CD8-positive, alpha-beta memory T cell (primary cell): ENCODE measurements around the gene MRPL53. TPM values are rescaled to one million over a fixed set of nuclear protein-coding genes. Genes with fewer than 3 reads are reported as not detected.

Experiments
- CTCF ChIA-PET: fragments of 350-600 bp; sonication (Branson Sonifier 250); formaldehyde crosslinking; loops from one replicate; lab custom pipeline; 2021; ENCODE audit warnings: antibody characterized with exemption; lab: Charles Lee
- POLR2A ChIA-PET: fragments of 350-600 bp; sonication (Branson Sonifier 250); formaldehyde crosslinking; loops from one replicate; lab custom pipeline; 2021; ENCODE audit warnings: antibody characterized with exemption; lab: Charles Lee
- DNase-seq, 5 donors: peaks; one replicate each; pipeline versions ENCODE4 v3.0.0 to v3.0.0-alpha.2; 2020 to 2022; ENCODE audit warnings: mixed read lengths in 1 of 5
- H3K27ac ChIP-seq: one replicate; pipeline ENCODE4 v1.7.0; 2013; ENCODE audit warnings: low read depth, mild to moderate bottlenecking, low read length, moderate library complexity
- H3K27me3 ChIP-seq: 2 replicates; pipeline ENCODE4 v1.7.0; 2013; ENCODE audit warnings: low read length, mild to moderate bottlenecking; ENCODE audit not compliant: insufficient read depth, poor library complexity, severe bottlenecking
- H3K36me3 ChIP-seq: 2 replicates; pipeline ENCODE4 v1.7.0; 2013; ENCODE audit warnings: mild to moderate bottlenecking, low read length, moderate library complexity; ENCODE audit not compliant: insufficient read depth
- H3K4me1 ChIP-seq: 2 replicates; pipeline ENCODE4 v1.7.0; 2013; ENCODE audit warnings: mild to moderate bottlenecking, low read length, moderate library complexity; ENCODE audit not compliant: insufficient read depth
- H3K4me3 ChIP-seq: 2 replicates; pipeline ENCODE4 v1.7.0; 2013; ENCODE audit warnings: mild to moderate bottlenecking, low read length
- H3K9me3 ChIP-seq: 2 replicates; pipeline ENCODE4 v1.7.0; 2013; ENCODE audit warnings: mild to moderate bottlenecking, low read length
- H3K27ac Mint-ChIP-seq, 8 donors: one replicate each; pipeline ENCODE4 v1.8.0; 2020 to 2021; ENCODE audit warnings: mixed read lengths in 8 of 8, mild to moderate bottlenecking in 6 of 8, inconsistent platforms in 3 of 8, moderate library complexity in 3 of 8
- H3K27me3 Mint-ChIP-seq, 2 donors: one replicate each; pipeline ENCODE4 v1.8.0; 2020 to 2021; ENCODE audit warnings: mixed read lengths in 2 of 2, mild to moderate bottlenecking in 1 of 2, moderate library complexity in 1 of 2
- H3K36me3 Mint-ChIP-seq, 3 donors: one replicate each; pipeline ENCODE4 v1.8.0; 2020 to 2021; ENCODE audit warnings: mixed read lengths in 3 of 3, inconsistent platforms in 1 of 3, mild to moderate bottlenecking in 1 of 3
- H3K4me1 Mint-ChIP-seq, 3 donors: one replicate each; pipeline ENCODE4 v1.8.0; 2020 to 2021; ENCODE audit warnings: mixed read lengths in 3 of 3, inconsistent platforms in 1 of 3, mild to moderate bottlenecking in 1 of 3
- H3K4me3 Mint-ChIP-seq, 7 donors: one replicate each; pipeline ENCODE4 v1.8.0; 2020 to 2021; ENCODE audit warnings: mixed read lengths in 7 of 7, mild to moderate bottlenecking in 6 of 7, moderate library complexity in 4 of 7, inconsistent platforms in 2 of 7
- H3K9me3 Mint-ChIP-seq, 5 donors: one replicate each; pipeline ENCODE4 v1.8.0; 2020 to 2022; ENCODE audit warnings: mixed read lengths in 5 of 5, mild to moderate bottlenecking in 3 of 5, moderate library complexity in 2 of 5, inconsistent platforms in 1 of 5
- polyA plus RNA-seq: library from polyadenylated mRNA; unstranded; fragments of 300-500 nt; fragmentation: Illumina TruSeq; gene quantifications from one replicate; pipeline ENCODE4 v1.2.3, GENCODE V29; 2021
- total RNA-seq, 2 experiments: library from RNA; stranded (reverse); gene quantifications; one replicate each; pipeline ENCODE4 v1.2.3, GENCODE V29; 2021

Gene MRPL53
- total and polyA plus RNA-seq, 3 experiments from 2014 or later, result 108 to 118 (median 115) TPM

DNA sequence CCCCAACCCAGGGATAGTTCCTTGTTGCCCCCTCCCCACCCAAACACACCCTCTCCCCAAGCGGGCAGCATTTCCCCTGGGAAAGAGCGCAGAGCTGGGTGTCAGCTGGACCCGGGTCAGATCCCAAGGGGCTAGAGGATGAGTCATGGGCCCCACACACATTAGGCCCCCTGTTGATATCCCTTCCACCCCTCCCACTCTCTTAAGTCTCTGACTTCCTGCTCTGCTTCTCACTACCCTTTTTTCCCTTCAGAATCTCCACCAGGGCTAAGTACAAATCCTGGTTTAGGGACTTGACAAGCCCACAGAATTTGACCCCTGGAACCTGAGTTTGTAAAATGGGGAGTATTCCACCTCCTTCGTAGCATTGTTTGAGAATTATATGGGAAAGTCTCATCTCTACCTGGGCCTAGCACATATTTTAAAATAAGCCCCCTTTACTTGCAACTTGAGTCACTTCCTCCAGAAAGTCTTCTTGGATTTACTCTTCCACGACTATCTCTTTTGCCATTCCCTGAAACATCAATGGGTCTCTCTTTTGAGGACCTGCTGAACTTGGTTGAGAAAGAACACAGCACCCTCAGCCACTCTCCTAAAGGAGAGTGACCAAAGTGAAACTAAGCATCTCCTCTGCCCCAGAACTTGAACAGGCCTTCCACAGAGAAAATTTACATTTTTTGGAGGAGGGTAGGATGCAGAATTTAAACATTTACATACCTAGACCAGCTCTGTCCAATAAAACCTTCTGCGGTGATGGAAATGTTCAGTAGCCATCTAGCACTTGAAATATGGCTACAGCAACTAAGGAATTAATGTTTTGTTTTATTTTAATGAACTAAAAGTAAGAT, 35.4 kb downstream of the MRPL53 start:
- Histone ChIP-seq H3K9me3 (no peaks in the 10 kb centered on the region), H3K27me3 (peaks cover 17% of the 10 kb centered on the region), H3K27ac (no peak overlapping the region), H3K36me3 (no peaks in the 10 kb centered on the region), H3K4me3 (no peak overlapping the region), H3K4me1 (peaks cover 8% of the 10 kb centered on the region)
- ChIA-PET POLR2A (no interaction called here), CTCF (no interaction called here)
- Mint-ChIP-seq H3K4me3 (no peak overlapping the region), H3K27ac (peak overlapping the region in 1 of 8 donors; percentile 35), H3K4me1 (peaks cover 2 to 16% (median 4%) of the 10 kb centered on the region in 3 donors), H3K9me3 (no peaks in the 10 kb centered on the region), H3K27me3 (peaks cover 9 to 18% of the 10 kb centered on the region in 2 donors), H3K36me3 (no peaks in the 10 kb centered on the region)
- DNase-seq, result no peak

DNA sequence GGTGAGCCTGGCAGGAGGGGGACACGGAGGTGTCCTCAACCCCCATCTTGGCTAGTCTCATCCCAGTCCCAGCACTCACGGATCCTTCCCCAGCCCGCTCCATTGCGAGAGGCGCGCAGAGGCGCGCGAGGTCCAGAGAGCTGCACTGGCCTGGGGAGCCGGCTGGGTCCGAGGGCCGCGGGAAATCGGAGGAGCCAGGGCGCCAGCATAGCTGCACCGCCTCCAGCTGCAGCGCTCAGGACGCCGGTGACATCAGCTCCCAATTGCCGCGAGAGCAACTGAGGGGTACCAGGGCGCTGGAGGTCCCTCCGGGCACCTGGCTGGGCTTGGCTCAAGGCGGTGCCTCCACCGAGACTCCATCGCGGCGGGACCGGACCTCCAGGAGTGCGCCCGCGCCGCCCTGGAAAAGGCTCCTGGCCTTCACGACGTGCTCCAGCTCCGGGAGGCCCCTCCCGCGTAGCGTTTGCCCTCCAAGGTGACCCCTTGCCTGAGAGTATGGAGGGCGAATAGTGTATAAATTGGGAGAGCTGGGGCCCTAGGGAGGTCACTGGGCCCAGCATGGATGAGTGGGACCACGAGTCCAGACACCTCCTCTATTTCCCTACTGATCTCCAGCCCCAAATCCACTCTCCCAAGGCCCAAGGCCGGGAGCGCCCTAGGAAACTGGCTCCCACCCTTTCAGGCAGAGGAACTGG, 36.2 kb downstream of the MRPL53 start:
- POLR2A ChIA-PET, result no interaction called here
- Mint-ChIP-seq H3K4me3 (no peak overlapping the region), H3K27me3 (peaks cover 9 to 16% of the 10 kb centered on the region in 2 donors), H3K9me3 (no peaks in the 10 kb centered on the region), H3K4me1 (peaks cover 1 to 12% (median 4%) of the 10 kb centered on the region in 3 donors), H3K36me3 (no peaks in the 10 kb centered on the region), H3K27ac (peak overlapping the region in 1 of 8 donors; percentile 94)
- DNase-seq, result no peak
- Histone ChIP-seq H3K27me3 (peaks cover 9% of the 10 kb centered on the region), H3K27ac (no peak overlapping the region), H3K4me3 (no peak overlapping the region), H3K4me1 (peaks cover 8% of the 10 kb centered on the region), H3K36me3 (no peaks in the 10 kb centered on the region), H3K9me3 (no peaks in the 10 kb centered on the region)
- CTCF ChIA-PET, result interaction anchor here (0.6 kb wide), 1 partner anchor 295 kb away, joined by 3 read pairs; no protein-coding TSS in a partner anchor

DNA sequence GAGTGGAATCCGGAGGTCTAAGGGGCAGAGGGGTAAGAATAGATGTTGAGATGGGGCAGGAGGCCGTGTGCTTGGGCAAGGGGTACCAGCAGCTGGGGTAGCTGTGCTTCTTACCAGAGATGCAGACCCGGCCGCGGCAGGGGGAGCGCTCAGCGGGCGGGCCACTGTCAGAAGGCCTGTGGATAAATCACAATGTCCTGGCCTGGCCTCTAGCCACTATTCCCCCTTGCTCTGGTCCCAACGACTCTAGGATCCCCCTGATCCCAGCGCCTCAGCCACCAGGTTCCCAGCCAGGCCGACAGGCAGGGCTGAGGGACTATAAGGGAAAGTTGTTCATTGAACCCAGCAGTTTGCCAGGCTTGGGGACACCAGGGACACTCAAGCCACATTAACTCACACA, 42.0 kb downstream of the MRPL53 start:
- no peaks in the 10 kb centered on the region for H3K36me3 ChIP-seq
- no peaks in the 10 kb centered on the region for H3K9me3 ChIP-seq
- no peaks in the 10 kb centered on the region for H3K27me3 ChIP-seq
- CTCF ChIA-PET, result interaction anchor here (2.3 kb wide), 1 partner anchor 39 kb away, joined by 5 read pairs; no protein-coding TSS in a partner anchor
- Mint-ChIP-seq H3K36me3 (peaks cover 0 to 9% (median 2%) of the 10 kb centered on the region in 3 donors), H3K27me3 (no peaks in the 10 kb centered on the region), H3K27ac (no peak overlapping the region), H3K4me1 (no peaks in the 10 kb centered on the region), H3K9me3 (no peaks in the 10 kb centered on the region), H3K4me3 (no peak overlapping the region)
- H3K27ac ChIP-seq, result no peak overlapping the region
- H3K4me1 ChIP-seq, result no peaks in the 10 kb centered on the region
- DNase-seq, result no peak
- no peak overlapping the region for H3K4me3 ChIP-seq
- POLR2A ChIA-PET, result no interaction called here

DNA sequence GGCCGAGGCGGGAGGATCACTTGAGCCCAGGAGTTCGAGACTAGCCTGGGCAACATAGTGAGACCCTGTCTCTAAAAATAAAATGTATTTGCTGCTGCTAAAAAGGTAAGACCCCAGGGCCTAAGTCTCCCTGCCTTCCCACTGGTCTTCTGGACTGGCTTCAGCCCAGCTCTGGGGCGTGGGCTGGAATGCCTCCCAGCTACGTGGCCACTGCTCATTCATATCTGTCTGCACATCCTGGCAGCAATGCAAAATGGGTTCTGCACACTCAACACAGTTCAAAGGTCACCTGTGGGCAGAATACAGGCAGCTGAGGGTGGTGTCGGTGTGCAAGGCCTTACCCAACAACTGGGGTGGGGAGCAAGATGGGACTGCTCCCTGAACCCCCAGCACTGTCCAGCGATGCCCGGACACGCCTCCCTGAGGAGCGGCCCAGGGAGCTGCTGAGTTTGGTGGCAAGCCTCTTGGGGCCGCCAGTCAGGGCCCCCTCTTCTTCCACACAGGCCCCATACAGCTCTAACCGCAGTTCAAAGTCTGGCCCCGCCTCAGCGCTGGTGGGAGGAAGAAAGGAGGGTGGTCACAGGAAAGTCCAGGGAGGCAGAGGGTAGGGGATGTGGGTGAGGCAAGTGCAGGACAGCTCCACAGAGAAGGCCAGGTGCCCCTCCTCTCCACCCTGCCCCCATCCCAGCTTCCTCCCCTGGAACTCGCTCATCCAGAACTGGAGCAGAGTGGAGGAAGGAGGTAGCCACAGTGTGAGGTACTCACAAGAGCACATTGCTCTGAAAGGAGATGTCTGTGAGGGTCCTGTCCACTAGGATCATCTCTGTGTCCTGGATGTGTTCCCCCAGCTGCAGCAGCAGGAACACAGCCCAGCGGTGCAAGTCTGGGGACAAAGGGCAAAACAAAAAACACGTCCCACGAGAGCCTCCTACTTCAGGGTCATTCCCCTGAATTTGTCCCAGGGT, 42.7 kb downstream of the MRPL53 start:
- Mint-ChIP-seq H3K27ac (peak overlapping the region in 1 of 8 donors; percentile 29), H3K9me3 (no peaks in the 10 kb centered on the region), H3K36me3 (peaks cover 0 to 17% (median 2%) of the 10 kb centered on the region in 3 donors), H3K4me1 (no peaks in the 10 kb centered on the region), H3K27me3 (no peaks in the 10 kb centered on the region), H3K4me3 (no peak overlapping the region)
- POLR2A ChIA-PET, result no interaction called here
- Histone ChIP-seq H3K27me3 (no peaks in the 10 kb centered on the region), H3K4me3 (no peak overlapping the region), H3K4me1 (no peaks in the 10 kb centered on the region), H3K27ac (no peak overlapping the region), H3K36me3 (no peaks in the 10 kb centered on the region), H3K9me3 (no peaks in the 10 kb centered on the region)
- DNase-seq, result no peak
- CTCF ChIA-PET, result interaction anchor here (2.3 kb wide), 1 partner anchor 38 kb away, joined by 5 read pairs; no protein-coding TSS in a partner anchor

DNA sequence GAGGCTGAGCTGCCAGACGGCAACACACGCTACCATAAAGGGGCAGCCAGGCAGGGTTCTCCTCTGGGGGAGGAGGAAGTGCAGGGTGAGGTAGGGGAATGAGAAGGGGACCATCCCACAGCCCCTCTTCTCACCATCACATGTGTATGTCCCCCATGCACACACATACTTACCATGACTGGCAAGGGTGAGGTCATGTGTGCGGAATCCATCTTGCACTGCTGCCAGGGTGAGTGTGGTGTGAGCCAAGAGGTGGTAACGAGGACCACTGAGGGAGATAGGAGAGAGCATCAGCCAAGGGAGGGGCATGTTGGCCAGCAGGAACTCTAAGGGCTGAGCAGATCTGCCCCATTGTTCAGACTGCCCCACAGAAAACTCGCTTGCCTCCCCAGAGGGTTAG, 43.8 kb downstream of the MRPL53 start:
- POLR2A ChIA-PET, result no interaction called here
- H3K9me3 ChIP-seq, result no peaks in the 10 kb centered on the region
- peaks cover 0 to 19% (median 2%) of the 10 kb centered on the region in 3 donors for H3K36me3 Mint-ChIP-seq
- no peak overlapping the region for H3K4me3 ChIP-seq
- no peaks in the 10 kb centered on the region for H3K4me1 ChIP-seq
- peak overlapping the region in 1 of 7 donors; percentile 34 for H3K4me3 Mint-ChIP-seq
- no peaks in the 10 kb centered on the region for H3K27me3 ChIP-seq
- H3K27me3 Mint-ChIP-seq, result no peaks in the 10 kb centered on the region
- DNase-seq, result no peak
- peak overlapping the region in 4 of 8 donors; percentile 8 to 48 (median 20) for H3K27ac Mint-ChIP-seq
- peaks cover 0 to under 1% (median 0%) of the 10 kb centered on the region in 3 donors for H3K4me1 Mint-ChIP-seq
- no peak overlapping the region for H3K27ac ChIP-seq
- no peaks in the 10 kb centered on the region for H3K9me3 Mint-ChIP-seq
- CTCF ChIA-PET, result interaction anchor here (2.3 kb wide), 1 partner anchor 37 kb away, joined by 5 read pairs; no protein-coding TSS in a partner anchor
- no peaks in the 10 kb centered on the region for H3K36me3 ChIP-seq

DNA sequence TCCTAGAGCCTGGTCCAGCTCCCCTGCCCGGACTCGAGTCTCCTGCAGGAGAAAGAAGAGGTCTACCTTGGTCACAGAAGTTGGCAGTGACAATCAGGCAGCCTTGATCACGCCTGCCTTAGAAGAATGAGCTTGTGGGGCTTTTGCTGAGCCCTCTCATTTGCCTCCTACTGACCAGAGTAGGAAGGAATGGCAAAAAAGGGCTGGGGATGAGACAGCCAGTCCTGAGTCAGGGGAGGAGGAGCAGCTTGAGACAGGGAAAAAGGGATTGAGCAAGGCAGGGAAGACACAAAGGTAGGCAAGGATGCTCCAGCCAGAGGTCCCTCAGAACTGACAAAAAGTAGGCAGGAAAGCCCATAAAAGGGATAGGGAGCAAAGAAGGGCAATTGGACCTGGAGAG, 44.9 kb downstream of the MRPL53 start:
- Histone ChIP-seq H3K4me3 (no peak overlapping the region), H3K27ac (no peak overlapping the region), H3K4me1 (no peaks in the 10 kb centered on the region), H3K9me3 (no peaks in the 10 kb centered on the region), H3K27me3 (no peaks in the 10 kb centered on the region), H3K36me3 (no peaks in the 10 kb centered on the region)
- no peaks in the 10 kb centered on the region for H3K9me3 Mint-ChIP-seq
- H3K4me1 Mint-ChIP-seq, result peaks cover 7 to 8% (median 8%) of the 10 kb centered on the region in 3 donors
- H3K27ac Mint-ChIP-seq, result peak overlapping the region in 5 of 8 donors; percentile 1 to 81 (median 34)
- H3K4me3 Mint-ChIP-seq, result no peak overlapping the region
- H3K36me3 Mint-ChIP-seq, result peaks cover 0 to 22% (median 2%) of the 10 kb centered on the region in 3 donors
- CTCF ChIA-PET, result no interaction called here
- no peaks in the 10 kb centered on the region for H3K27me3 Mint-ChIP-seq
- no peak for DNase-seq
- POLR2A ChIA-PET, result no interaction called here

DNA sequence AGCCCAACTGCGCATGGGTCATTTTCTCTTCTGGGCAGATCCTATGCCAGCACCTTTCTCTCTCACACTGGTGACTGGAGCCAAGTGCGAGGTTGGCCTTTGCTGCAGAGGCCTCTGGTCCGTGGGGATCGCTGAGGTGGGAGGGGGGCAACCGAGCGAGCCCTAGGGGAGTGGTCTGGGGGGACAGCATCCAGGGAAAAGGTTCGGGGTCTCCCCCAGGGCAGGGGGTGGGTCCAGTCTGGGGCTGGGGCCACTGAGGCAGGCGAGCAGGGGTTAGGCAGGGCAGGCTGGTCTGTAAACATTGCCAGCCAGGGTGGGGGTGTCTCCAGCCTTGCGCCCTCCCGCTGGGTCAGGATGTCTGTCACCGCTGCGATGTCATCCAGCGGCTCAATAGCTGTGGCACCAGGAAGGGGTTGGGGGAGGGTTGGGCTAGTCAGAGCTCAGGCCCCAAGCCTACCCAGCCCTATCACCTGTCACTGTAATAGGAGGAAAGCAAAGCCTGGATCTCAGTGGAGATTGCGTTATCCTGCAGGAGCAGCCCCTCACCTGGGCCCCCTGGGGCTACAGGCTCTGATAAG, 46.2 kb downstream of the MRPL53 start:
- Histone ChIP-seq H3K4me3 (no peak overlapping the region), H3K4me1 (peaks cover 4% of the 10 kb centered on the region), H3K9me3 (no peaks in the 10 kb centered on the region), H3K27ac (no peak overlapping the region), H3K27me3 (no peaks in the 10 kb centered on the region), H3K36me3 (no peaks in the 10 kb centered on the region)
- Mint-ChIP-seq H3K36me3 (peaks cover 0 to 27% (median 2%) of the 10 kb centered on the region in 3 donors), H3K9me3 (no peaks in the 10 kb centered on the region), H3K4me1 (peaks cover 8 to 13% (median 10%) of the 10 kb centered on the region in 3 donors), H3K27ac (peak overlapping the region in 1 of 8 donors; percentile 64), H3K27me3 (peaks cover 0 to 4% of the 10 kb centered on the region in 2 donors), H3K4me3 (no peak overlapping the region)
- no peak for DNase-seq
- ChIA-PET POLR2A (no interaction called here), CTCF (no interaction called here)
